HepG2 (cell line): ENCODE results near the gene DNAJC5. TPM values are rescaled to one million over a fixed set of nuclear protein-coding genes. Genes with fewer than 3 reads are reported as not detected.

Source experiments
- BRD4 ChIP-seq: sonication (generic); formaldehyde crosslinking; IDR thresholded peaks from 2 replicates; pipeline ENCODE4 v1.4.0; 2020; ENCODE audit warnings: missing genetic modification reagents
- GATAD1 ChIP-seq: IDR thresholded peaks from 2 replicates; pipeline ENCODE4 v1.6.1; 2016; ENCODE audit warnings: missing genetic modification reagents, missing compliant biosample characterization
- GTF2F1 ChIP-seq: fragments of 150-350 bp; IDR thresholded peaks from 2 replicates; pipeline ENCODE4 v1.6.1; 2014; ENCODE audit warnings: low read length
- HIVEP1 ChIP-seq: sonication (generic); formaldehyde crosslinking; IDR thresholded peaks from 2 replicates; pipeline ENCODE4 v1.4.0; 2020; ENCODE audit warnings: mild to moderate bottlenecking, missing genetic modification reagents
- HNF4A ChIP-seq: sonication (generic); formaldehyde crosslinking; IDR thresholded peaks from 2 replicates; pipeline ENCODE4 v1.4.0; 2020; ENCODE audit warnings: missing genetic modification reagents
- HNF4G ChIP-seq, 2 experiments: sonication (generic) in 1 of 2; formaldehyde crosslinking in 1 of 2; IDR thresholded peaks; 2 replicates each; pipeline versions ENCODE4 v1.4.0 to v1.6.1; 2011 to 2020; ENCODE audit warnings: borderline replicate concordance in 2 of 2, low read depth in 2 of 2, mild to moderate bottlenecking in 2 of 2, low read length in 1 of 2, missing genetic modification reagents in 1 of 2, moderate library complexity in 1 of 2
- HNRNPL ChIP-seq: fragments of 200-400 bp; formaldehyde crosslinking; IDR thresholded peaks from 2 replicates; pipeline ENCODE4 v1.6.1; 2017; ENCODE audit warnings: mild to moderate bottlenecking, low read depth, low read length
- HOXA9 ChIP-seq: sonication (generic); formaldehyde crosslinking; IDR thresholded peaks from 2 replicates; pipeline ENCODE4 v1.8.1; 2022; ENCODE audit warnings: missing genetic modification reagents, mild to moderate bottlenecking, moderate library complexity, borderline replicate concordance
- JDP2 ChIP-seq: sonication (generic); formaldehyde crosslinking; IDR thresholded peaks from 2 replicates; pipeline ENCODE4 v1.8.1; 2022; ENCODE audit warnings: missing genetic modification reagents, borderline replicate concordance
- KAT8 ChIP-seq: IDR thresholded peaks from 2 replicates; pipeline ENCODE4 v1.6.1; 2016; ENCODE audit warnings: missing genetic modification reagents, missing compliant biosample characterization
- KDM6A ChIP-seq: IDR thresholded peaks from 2 replicates; pipeline ENCODE4 v1.6.1; 2016; ENCODE audit warnings: low read depth
- KLF15 ChIP-seq: sonication (generic); formaldehyde crosslinking; IDR thresholded peaks from 2 replicates; pipeline ENCODE4 v1.8.1; 2023; ENCODE audit warnings: borderline replicate concordance, mild to moderate bottlenecking, inconsistent platforms, missing genetic modification reagents, mixed read lengths
- KMT2A ChIP-seq: sonication (generic); formaldehyde crosslinking; IDR thresholded peaks from 2 replicates; pipeline ENCODE4 v1.4.0; 2020; ENCODE audit warnings: missing genetic modification reagents
- MEIS1 ChIP-seq: sonication (generic); formaldehyde crosslinking; IDR thresholded peaks from 2 replicates; pipeline ENCODE4 v1.9.0; 2021; ENCODE audit warnings: mild to moderate bottlenecking, missing genetic modification reagents, moderate library complexity, borderline replicate concordance
- SALL1 ChIP-seq: sonication (generic); formaldehyde crosslinking; IDR thresholded peaks from 2 replicates; pipeline ENCODE4 v1.8.0; 2022; ENCODE audit warnings: mild to moderate bottlenecking, missing genetic modification reagents
- SETDB1 ChIP-seq: sonication (generic); formaldehyde crosslinking; IDR thresholded peaks from 2 replicates; pipeline ENCODE4 v1.5.1; 2020; ENCODE audit warnings: missing genetic modification reagents, mild to moderate bottlenecking, borderline replicate concordance
- TEAD3 ChIP-seq: optimal IDR thresholded peaks from 2 replicates; pipeline ENCODE3; 2016; ENCODE audit warnings: borderline replicate concordance
- TSC22D2 ChIP-seq: sonication (generic); formaldehyde crosslinking; IDR thresholded peaks from 2 replicates; pipeline ENCODE4 v1.5.1; 2020; ENCODE audit warnings: missing genetic modification reagents, mild to moderate bottlenecking, borderline replicate concordance
- XBP1 ChIP-seq: sonication (generic); formaldehyde crosslinking; IDR thresholded peaks from 2 replicates; pipeline ENCODE4 v1.5.0; 2020; ENCODE audit warnings: missing genetic modification reagents
- ZFY ChIP-seq: sonication (generic); formaldehyde crosslinking; IDR thresholded peaks from 2 replicates; pipeline ENCODE4 v1.4.0; 2020; ENCODE audit warnings: missing genetic modification reagents
- ZNF354B ChIP-seq: sonication (generic); formaldehyde crosslinking; IDR thresholded peaks from 2 replicates; pipeline ENCODE4 v1.8.0; 2022; ENCODE audit warnings: mild to moderate bottlenecking, missing genetic modification reagents
- ZNF484 ChIP-seq: sonication (generic); formaldehyde crosslinking; IDR thresholded peaks from 2 replicates; pipeline ENCODE4 v1.5.1; 2020; ENCODE audit warnings: mild to moderate bottlenecking, low read depth, missing genetic modification reagents, borderline replicate concordance
- ZNF605 ChIP-seq: sonication (generic); formaldehyde crosslinking; IDR thresholded peaks from 2 replicates; pipeline ENCODE4 v1.8.0; 2022; ENCODE audit warnings: mild to moderate bottlenecking, missing genetic modification reagents
- ZNF737 ChIP-seq: sonication (generic); formaldehyde crosslinking; IDR thresholded peaks from 2 replicates; pipeline ENCODE4 v1.5.0; 2020; ENCODE audit warnings: missing genetic modification reagents, mild to moderate bottlenecking, borderline replicate concordance
- ZNF850 ChIP-seq: sonication (generic); formaldehyde crosslinking; conservative IDR thresholded peaks from 2 replicates; pipeline ENCODE4 v1.9.0; 2021; ENCODE audit warnings: mild to moderate bottlenecking, missing genetic modification reagents
- polyA plus RNA-seq, 8 experiments: library from polyadenylated mRNA; depleted of rRNA in 3 of 8; stranded (reverse) in 7 of 8; unstranded in 1 of 8; fragments of >200 nt; fragmentation: Illumina TruSeq in 4 of 8; extraction: Trizol in 4 of 8; gene quantifications; 2 replicates each; pipeline versions ENCODE4 v1.2.1 to v1.2.3, GENCODE V29; 2011 to 2016; ENCODE audit warnings: low read depth in 4 of 8, missing spikeins in 1 of 8, mixed read lengths in 1 of 8; ENCODE audit not compliant: insufficient read depth in 1 of 8
- total RNA-seq, 5 experiments: library from RNA; depleted of rRNA; stranded (reverse); fragments of >200 nt; fragmentation: Illumina TruSeq; extraction: Trizol; gene quantifications; 2 replicates each; pipeline ENCODE4 v1.2.3, GENCODE V29; 2016; ENCODE audit warnings: low read depth in 1 of 5
- TF ChIP-seq, protein P1 (sequence below): sonication (generic); formaldehyde crosslinking; IDR thresholded peaks from 2 replicates; pipeline ENCODE4 v1.4.0; 2020; ENCODE audit warnings: missing genetic modification reagents, borderline replicate concordance
- TF ChIP-seq, protein P2 (sequence below): sonication (generic); formaldehyde crosslinking; IDR thresholded peaks from 2 replicates; pipeline ENCODE4 v1.5.1; 2020; ENCODE audit warnings: mild to moderate bottlenecking, missing genetic modification reagents

Gene DNAJC5
- total and polyA plus RNA-seq, 2 of the 13 experiments (the other 11 are each of a cell fraction or from before 2014, with no cell fraction given): 42.8 to 64.5 TPM

DNA sequence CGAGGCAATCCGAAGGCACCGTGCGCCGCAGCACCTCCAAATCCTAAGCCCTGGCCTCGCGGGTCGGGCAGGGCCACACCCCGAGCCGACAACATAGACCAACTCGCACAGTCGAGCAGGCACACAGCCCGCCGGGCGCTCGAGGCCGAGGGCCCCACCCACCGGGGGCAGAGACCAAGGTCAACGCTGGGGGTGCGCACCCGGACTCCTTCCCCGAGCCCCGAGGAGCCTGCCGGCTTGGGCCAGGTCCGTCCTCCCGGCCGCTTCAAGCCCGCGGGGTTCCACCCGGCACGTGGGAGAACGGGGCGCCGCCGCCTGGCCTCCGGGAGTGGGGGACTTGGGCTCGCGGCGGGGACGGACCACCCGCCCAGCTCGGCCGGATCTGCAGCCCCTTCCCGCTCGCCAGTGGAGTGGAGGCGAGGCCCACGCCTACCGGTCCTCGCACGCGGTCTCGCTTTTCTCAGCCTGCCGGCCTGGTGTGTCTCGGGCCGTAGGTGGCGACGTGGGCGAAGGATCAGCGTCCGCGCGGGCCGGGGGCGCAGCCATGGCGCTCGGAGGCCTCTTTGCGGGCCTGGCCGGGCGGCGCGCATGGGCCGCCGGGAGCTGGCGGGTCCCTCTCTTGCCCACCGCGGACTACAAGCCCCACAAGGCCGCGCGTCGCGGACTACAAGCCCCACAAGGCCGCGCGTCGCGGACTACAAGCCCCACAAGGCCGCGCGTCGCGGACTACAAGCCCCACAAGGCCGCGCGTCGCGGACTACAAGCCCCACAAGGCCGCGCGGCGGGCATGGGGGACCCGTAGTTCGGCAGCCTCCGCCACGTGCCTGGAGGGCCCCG lies 61.1 kb downstream of the DNAJC5 start, which contains the start of gene UCKL1 (continued):
- TF ChIP-seq KLF15 (CRISPR knock-in tag) (peak; percentile 84), KDM6A (CRISPR knock-in tag) (peak; percentile 72; the same call in 1 of the 2 replicates), MEIS1 (CRISPR knock-in tag) (peak; percentile 99), GATAD1 (CRISPR knock-in tag) (peak; percentile 84), KAT8 (CRISPR knock-in tag) (peak; percentile 91), HOXA9 (CRISPR knock-in tag) (peak; percentile 92), KMT2A (CRISPR knock-in tag) (peak; percentile 87), SALL1 (CRISPR knock-in tag) (peak; percentile 89), GTF2F1 (peak; percentile 75; the same call in 1 of the 2 replicates), XBP1 (peak; percentile 85; the same call in 1 of the 2 replicates), SETDB1 (peak; percentile 82; the same call in 1 of the 2 replicates), ZFY (CRISPR knock-in tag) (peak; percentile 100), TSC22D2 (CRISPR knock-in tag) (peak; percentile 92; the same call in 1 of the 2 replicates), HNRNPL (peak; percentile 93), ZNF484 (CRISPR knock-in tag) (peak; percentile 73; the same call in 1 of the 2 replicates), TEAD3 (CRISPR knock-in tag) (peak; percentile 67), JDP2 (CRISPR knock-in tag) (no peak; the same call in 1 of the 2 replicates), ZNF850 (peak; percentile 97), BRD4 (peak; percentile 100), ZNF605 (CRISPR knock-in tag) (peak; percentile 94), HNF4A (CRISPR knock-in tag) (peak; percentile 99), HNF4G (IDR thresholded peaks at IDR 0.05; ENCODE audit: borderline replicate concordance, low read depth, low read length) (peak; percentile 93), HNF4G (CRISPR knock-in tag; IDR thresholded peaks at IDR 0.05; ENCODE audit: borderline replicate concordance, low read depth) (peak; percentile 97), ZNF354B (peak; percentile 96), HIVEP1 (CRISPR knock-in tag) (peak; percentile 91), ZNF737 (peak; percentile 66)
- TF ChIP-seq, protein P1, sequence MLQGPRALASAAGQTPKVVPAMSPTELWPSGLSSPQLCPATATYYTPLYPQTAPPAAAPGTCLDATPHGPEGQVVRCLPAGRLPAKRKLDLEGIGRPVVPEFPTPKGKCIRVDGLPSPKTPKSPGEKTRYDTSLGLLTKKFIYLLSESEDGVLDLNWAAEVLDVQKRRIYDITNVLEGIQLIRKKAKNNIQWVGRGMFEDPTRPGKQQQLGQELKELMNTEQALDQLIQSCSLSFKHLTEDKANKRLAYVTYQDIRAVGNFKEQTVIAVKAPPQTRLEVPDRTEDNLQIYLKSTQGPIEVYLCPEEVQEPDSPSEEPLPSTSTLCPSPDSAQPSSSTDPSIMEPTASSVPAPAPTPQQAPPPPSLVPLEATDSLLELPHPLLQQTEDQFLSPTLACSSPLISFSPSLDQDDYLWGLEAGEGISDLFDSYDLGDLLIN: peak; percentile 91
- TF ChIP-seq, protein P2, sequence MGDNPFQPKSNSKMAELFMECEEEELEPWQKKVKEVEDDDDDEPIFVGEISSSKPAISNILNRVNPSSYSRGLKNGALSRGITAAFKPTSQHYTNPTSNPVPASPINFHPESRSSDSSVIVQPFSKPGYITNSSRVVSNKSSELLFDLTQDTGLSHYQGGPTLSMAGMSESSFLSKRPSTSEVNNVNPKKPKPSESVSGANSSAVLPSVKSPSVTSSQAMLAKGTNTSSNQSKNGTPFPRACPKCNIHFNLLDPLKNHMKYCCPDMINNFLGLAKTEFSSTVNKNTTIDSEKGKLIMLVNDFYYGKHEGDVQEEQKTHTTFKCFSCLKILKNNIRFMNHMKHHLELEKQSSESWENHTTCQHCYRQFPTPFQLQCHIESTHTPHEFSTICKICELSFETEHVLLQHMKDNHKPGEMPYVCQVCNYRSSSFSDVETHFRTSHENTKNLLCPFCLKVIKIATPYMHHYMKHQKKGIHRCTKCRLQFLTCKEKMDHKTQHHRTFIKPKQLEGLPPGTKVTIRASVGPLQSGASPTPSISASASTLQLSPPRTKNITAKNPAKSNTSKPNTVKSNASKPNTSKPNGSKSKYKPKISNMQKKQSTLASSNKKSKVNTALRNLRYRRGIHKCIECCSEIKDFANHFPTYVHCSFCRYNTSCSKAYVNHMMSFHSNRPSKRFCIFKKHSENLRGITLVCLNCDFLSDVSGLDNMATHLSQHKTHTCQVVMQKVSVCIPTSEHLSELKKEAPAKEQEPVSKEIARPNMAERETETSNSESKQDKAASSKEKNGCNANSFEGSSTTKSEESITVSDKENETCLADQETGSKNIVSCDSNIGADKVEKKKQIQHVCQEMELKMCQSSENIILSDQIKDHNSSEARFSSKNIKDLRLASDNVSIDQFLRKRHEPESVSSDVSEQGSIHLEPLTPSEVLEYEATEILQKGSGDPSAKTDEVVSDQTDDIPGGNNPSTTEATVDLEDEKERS (CRISPR knock-in tag): no peak
